ENCODE measurements around the gene ARG2. TPM values are rescaled to one million over a fixed set of nuclear protein-coding genes. Genes with fewer than 3 reads are reported as not detected.

Gene ARG2
- total RNA-seq, result under 1 TPM in 1 of 2 experiments, not detected in 1; 0.55 TPM
- 1 to 10 TPM; 1.3 to 1.4 TPM for polyA plus RNA-seq

- Histone ChIP-seq H3K4me3 (ENCODE audit: low read length in 2 of 2) (peak within 1 kb of the TSS; percentile 52 to 54), H3K4me1 (ENCODE audit: insufficient read depth, low read length) (peaks cover 15% of the 10 kb centered on the region), H3K9me3 (ENCODE audit: control insufficient read depth in 1 of 2, low read length in 2 of 2) (no peaks in the 10 kb centered on the region), H3K27ac (ENCODE audit: low read depth, low read length) (peak within 1 kb of the TSS; percentile 75), H3K36me3 (ENCODE audit: insufficient read depth, low read length) (no peaks in the 10 kb centered on the region), H3K27me3 (ENCODE audit: insufficient read depth, low read length) (peaks cover 4% of the 10 kb centered on the region)
- H3K9me3 Mint-ChIP-seq, result peaks cover 0 to 2% (median 0%) of the 10 kb centered on the region in 8 donors
- H3K27ac Mint-ChIP-seq, result peak within 1 kb of the TSS; percentile 88 to 98 (median 97)
- intact Hi-C loops (cut with micrococcal nuclease), result loop anchor here (1.0 to 10.0 kb wide), 6 partner anchors 19 to 1195 kb away; partner anchors contain the start of genes PIGH, RAD51B, RDH11 and VTI1B
- ChIA-PET POLR2A (ENCODE audit: partially characterized antibody) (interaction anchor here (0.6 to 1.4 kb wide), 10 partner anchors 19 to 192 kb away, joined by 3 to 12 read pairs (median 4); partner anchors contain the start of genes PIGH, RDH11 and VTI1B), CTCF (ENCODE audit: partially characterized antibody) (interaction anchor here (0.6 to 2.6 kb wide), 41 partner anchors 8 to 260 kb away, joined by 3 to 85 read pairs (median 5); partner anchors contain the start of genes ATP6V1D, EIF2S1, PIGH and RDH11)
- H3K27me3 Mint-ChIP-seq, result peaks cover 2 to 7% of the 10 kb centered on the region in 2 donors
- peak; percentile 95 to 96 (median 95) for DNase-seq
- peaks cover 7 to 25% (median 21%) of the 10 kb centered on the region in 4 donors for H3K4me1 Mint-ChIP-seq
- H3K36me3 Mint-ChIP-seq, result peaks cover 0 to 5% of the 10 kb centered on the region in 2 donors
- H3K4me3 Mint-ChIP-seq, result peak within 1 kb of the TSS; percentile 87 to 92 (median 89)
These were observed at the start of gene ARG2 for GRCh38 chr14:67619446-67620216. Gene ARG2 (plus strand): TSS chr14:67619920. CDS start chr14:67619978, 58 bp downstream.

DNA sequence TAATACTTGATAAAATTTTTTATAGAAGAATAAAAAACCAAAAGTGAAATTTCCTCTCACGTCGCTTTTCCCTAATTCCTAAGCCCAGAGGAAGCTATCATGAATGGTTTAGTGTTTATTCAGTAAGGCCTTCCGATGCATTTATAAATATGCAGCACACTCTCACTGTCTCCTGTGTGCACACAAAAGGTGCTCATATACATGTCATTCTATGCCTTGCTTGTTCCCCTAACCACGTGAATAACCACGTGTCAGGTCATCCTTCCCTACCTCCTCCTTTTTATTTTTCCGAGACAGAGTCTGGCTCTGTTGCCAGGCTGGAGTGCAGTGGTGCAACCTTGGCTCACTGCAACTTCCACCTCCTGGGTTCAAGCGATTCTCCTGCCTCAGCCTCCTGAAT lies 49.3 kb upstream of the ARG2 start:
- intact Hi-C loops (cut with micrococcal nuclease), result loop anchor here (5.0 kb wide), 1 partner anchor 1208 kb away; no protein-coding TSS in a partner anchor
- H3K4me3 Mint-ChIP-seq, result no peak overlapping the region
- Histone ChIP-seq H3K27ac (ENCODE audit: low read depth, low read length) (no peak overlapping the region), H3K36me3 (ENCODE audit: insufficient read depth, low read length) (no peaks in the 10 kb centered on the region), H3K9me3 (ENCODE audit: control insufficient read depth in 1 of 2, low read length in 2 of 2) (no peaks in the 10 kb centered on the region), H3K4me3 (ENCODE audit: low read length in 2 of 2) (no peak overlapping the region), H3K27me3 (ENCODE audit: insufficient read depth, low read length) (no peaks in the 10 kb centered on the region), H3K4me1 (ENCODE audit: insufficient read depth, low read length) (no peaks in the 10 kb centered on the region)
- H3K27me3 Mint-ChIP-seq, result peaks cover 5 to 11% of the 10 kb centered on the region in 2 donors
- H3K27ac Mint-ChIP-seq, result peak overlapping the region in 1 of 7 donors; percentile 45
- DNase-seq, result no peak
- peaks cover 0 to 4% (median 3%) of the 10 kb centered on the region in 4 donors for H3K4me1 Mint-ChIP-seq
- POLR2A ChIA-PET (ENCODE audit: partially characterized antibody), result no interaction called here
- H3K9me3 Mint-ChIP-seq, result no peaks in the 10 kb centered on the region
- no peaks in the 10 kb centered on the region for H3K36me3 Mint-ChIP-seq
- CTCF ChIA-PET (ENCODE audit: partially characterized antibody), result interaction anchor here (1.4 to 14.7 kb wide), 21 partner anchors 8 to 161 kb away, joined by 3 to 324 read pairs (median 8); partner anchors contain the start of genes PIGH, PLEKHH1 and TMEM229B

- H3K4me1 Mint-ChIP-seq, result peaks cover 0 to 4% (median 3%) of the 10 kb centered on the region in 4 donors
- no peak overlapping the region for H3K27ac Mint-ChIP-seq
- CTCF ChIA-PET (ENCODE audit: partially characterized antibody), result interaction anchor here (0.7 to 14.7 kb wide), 40 partner anchors 9 to 1212 kb away, joined by 3 to 324 read pairs (median 5); partner anchors contain the start of genes PIGH, PLEKHH1 and TMEM229B
These were observed 48.3 kb upstream of the ARG2 start for GRCh38 chr14:67571275-67571990.

GRCh38 chr14:67571991-67572323 lies 47.8 kb upstream of the ARG2 start:
- no peaks in the 10 kb centered on the region for H3K9me3 Mint-ChIP-seq
- no peak overlapping the region for H3K27ac ChIP-seq (ENCODE audit: low read depth, low read length)
- H3K27me3 ChIP-seq (ENCODE audit: insufficient read depth, low read length), result no peaks in the 10 kb centered on the region
- ChIA-PET CTCF (ENCODE audit: partially characterized antibody) (interaction anchor here (0.7 to 14.7 kb wide), 32 partner anchors 9 to 1213 kb away, joined by 3 to 324 read pairs (median 6); partner anchors contain the start of genes PIGH and PLEKHH1), POLR2A (ENCODE audit: partially characterized antibody) (interaction anchor here (1.3 to 1.7 kb wide), 4 partner anchors 14 to 145 kb away, joined by 4 to 13 read pairs (median 6); partner anchors contain the start of genes PIGH and TMEM229B)
- H3K9me3 ChIP-seq (ENCODE audit: control insufficient read depth in 1 of 2, low read length in 2 of 2), result no peaks in the 10 kb centered on the region
- no peaks in the 10 kb centered on the region for H3K36me3 ChIP-seq (ENCODE audit: insufficient read depth, low read length)
- DNase-seq, result no peak
- intact Hi-C loops (cut with micrococcal nuclease), result loop anchor here (1.0 to 5.0 kb wide), 2 partner anchors 46 to 1210 kb away; no protein-coding TSS in a partner anchor
- no peak overlapping the region for H3K4me3 ChIP-seq (ENCODE audit: low read length in 2 of 2)
- peaks cover 0 to 4% (median 3%) of the 10 kb centered on the region in 4 donors for H3K4me1 Mint-ChIP-seq
- H3K36me3 Mint-ChIP-seq, result no peaks in the 10 kb centered on the region
- H3K27ac Mint-ChIP-seq, result no peak overlapping the region
- no peaks in the 10 kb centered on the region for H3K4me1 ChIP-seq (ENCODE audit: insufficient read depth, low read length)
- H3K4me3 Mint-ChIP-seq, result no peak overlapping the region
- peaks cover 5 to 10% of the 10 kb centered on the region in 2 donors for H3K27me3 Mint-ChIP-seq

More at GRCh38 chr14:67571275-67571990, 48.3 kb upstream of the ARG2 start:
- Histone ChIP-seq H3K27me3 (ENCODE audit: insufficient read depth, low read length) (no peaks in the 10 kb centered on the region), H3K4me1 (ENCODE audit: insufficient read depth, low read length) (no peaks in the 10 kb centered on the region), H3K27ac (ENCODE audit: low read depth, low read length) (no peak overlapping the region), H3K4me3 (ENCODE audit: low read length in 2 of 2) (no peak overlapping the region), H3K9me3 (ENCODE audit: control insufficient read depth in 1 of 2, low read length in 2 of 2) (no peaks in the 10 kb centered on the region), H3K36me3 (ENCODE audit: insufficient read depth, low read length) (no peaks in the 10 kb centered on the region)
- intact Hi-C loops (cut with micrococcal nuclease), result loop anchor here (1.0 to 5.0 kb wide), 2 partner anchors 45 to 1209 kb away; no protein-coding TSS in a partner anchor
- peaks cover 5 to 11% of the 10 kb centered on the region in 2 donors for H3K27me3 Mint-ChIP-seq
- peak; percentile 57 to 66 (median 62) for DNase-seq
- H3K36me3 Mint-ChIP-seq, result no peaks in the 10 kb centered on the region
- H3K9me3 Mint-ChIP-seq, result no peaks in the 10 kb centered on the region
- H3K4me3 Mint-ChIP-seq, result no peak overlapping the region
- POLR2A ChIA-PET (ENCODE audit: partially characterized antibody), result interaction anchor here (0.5 to 1.7 kb wide), 5 partner anchors 13 to 206 kb away, joined by 3 to 13 read pairs (median 6); partner anchors contain the start of genes PIGH and TMEM229B

DNA sequence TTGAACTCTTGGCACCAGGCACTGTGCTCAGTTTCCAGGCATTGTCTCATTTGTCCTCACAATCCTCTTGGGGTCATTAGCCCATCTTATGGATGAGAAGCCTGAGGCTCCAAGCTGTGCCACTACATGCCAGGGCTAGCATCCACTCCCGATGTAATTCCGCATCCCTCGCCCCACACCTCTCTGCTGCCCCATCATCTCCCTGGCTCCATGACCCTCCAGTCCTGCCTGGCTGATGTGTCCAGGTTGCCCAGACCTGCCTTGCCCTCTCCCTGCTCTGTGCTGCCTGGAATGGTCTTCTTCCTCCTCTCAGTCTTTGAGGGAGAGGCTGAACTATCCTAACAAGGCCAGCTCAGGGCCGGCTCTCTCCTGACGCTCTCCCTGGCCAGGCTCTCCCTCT lies 47.1 kb upstream of the ARG2 start:
- no peaks in the 10 kb centered on the region for H3K27me3 ChIP-seq (ENCODE audit: insufficient read depth, low read length)
- H3K4me1 Mint-ChIP-seq, result peaks cover 0 to 4% (median 3%) of the 10 kb centered on the region in 4 donors
- intact Hi-C loops (cut with micrococcal nuclease), result loop anchor here (5.0 kb wide), 1 partner anchor 1210 kb away; no protein-coding TSS in a partner anchor
- H3K4me3 ChIP-seq (ENCODE audit: low read length in 2 of 2), result no peak overlapping the region
- no peaks in the 10 kb centered on the region for H3K9me3 ChIP-seq (ENCODE audit: control insufficient read depth in 1 of 2, low read length in 2 of 2)
- POLR2A ChIA-PET (ENCODE audit: partially characterized antibody), result no interaction called here
- no peaks in the 10 kb centered on the region for H3K9me3 Mint-ChIP-seq
- H3K27me3 Mint-ChIP-seq, result peaks cover 4 to 5% of the 10 kb centered on the region in 2 donors
- CTCF ChIA-PET (ENCODE audit: partially characterized antibody), result interaction anchor here (1.0 to 14.7 kb wide), 16 partner anchors 9 to 154 kb away, joined by 3 to 324 read pairs (median 8); no protein-coding TSS in a partner anchor
- H3K27ac Mint-ChIP-seq, result no peak overlapping the region
- H3K4me1 ChIP-seq (ENCODE audit: insufficient read depth, low read length), result no peaks in the 10 kb centered on the region
- no peaks in the 10 kb centered on the region for H3K36me3 ChIP-seq (ENCODE audit: insufficient read depth, low read length)
- no peak overlapping the region for H3K4me3 Mint-ChIP-seq
- H3K36me3 Mint-ChIP-seq, result no peaks in the 10 kb centered on the region
- DNase-seq, result no peak
- H3K27ac ChIP-seq (ENCODE audit: low read depth, low read length), result no peak overlapping the region

GRCh38 chr14:67573228-67574010 lies 46.3 kb upstream of the ARG2 start:
- H3K4me3 ChIP-seq (ENCODE audit: low read length in 2 of 2), result no peak overlapping the region
- no peaks in the 10 kb centered on the region for H3K36me3 ChIP-seq (ENCODE audit: insufficient read depth, low read length)
- CTCF ChIA-PET (ENCODE audit: partially characterized antibody), result interaction anchor here (1.6 to 14.7 kb wide), 6 partner anchors 8 to 155 kb away, joined by 5 to 324 read pairs (median 14); no protein-coding TSS in a partner anchor
- H3K4me1 ChIP-seq (ENCODE audit: insufficient read depth, low read length), result no peaks in the 10 kb centered on the region
- H3K27ac ChIP-seq (ENCODE audit: low read depth, low read length), result no peak overlapping the region
- Mint-ChIP-seq H3K27ac (no peak overlapping the region), H3K9me3 (no peaks in the 10 kb centered on the region), H3K36me3 (no peaks in the 10 kb centered on the region), H3K4me1 (peaks cover 0 to 4% (median 3%) of the 10 kb centered on the region in 4 donors), H3K4me3 (no peak overlapping the region), H3K27me3 (peaks cover 4 to 5% of the 10 kb centered on the region in 2 donors)
- DNase-seq, result no peak
- H3K9me3 ChIP-seq (ENCODE audit: control insufficient read depth in 1 of 2, low read length in 2 of 2), result no peaks in the 10 kb centered on the region
- POLR2A ChIA-PET (ENCODE audit: partially characterized antibody), result no interaction called here
- H3K27me3 ChIP-seq (ENCODE audit: insufficient read depth, low read length), result no peaks in the 10 kb centered on the region
- intact Hi-C loops (cut with micrococcal nuclease), result loop anchor here (5.0 kb wide), 1 partner anchor 1211 kb away; no protein-coding TSS in a partner anchor

Data from CD4-positive, alpha-beta memory T cell (primary cell).